ENCODE results near the gene MOB3B. TPM values are rescaled to one million over a fixed set of nuclear protein-coding genes. Genes with fewer than 3 reads are reported as not detected.

MOB3B gene
- total RNA-seq, 1 experiment from 2014 or later, result 2.6 TPM

- CTCF ChIA-PET, result no interaction called here
- H3K79me2 ChIP-seq (ENCODE audit: low read length), result no peaks in the 10 kb centered on the region
- H3K9ac ChIP-seq (ENCODE audit: low read length), result no peak overlapping the region
- H4K20me1 ChIP-seq (ENCODE audit: low read length), result no peaks in the 10 kb centered on the region
- TF ChIP-seq CTCF (conservative IDR thresholded peaks at IDR 0.05; ENCODE audit: low read depth, low read length) (no peak), EZH2 (IDR thresholded peaks at IDR 0.05; ENCODE audit: low read length, unreplicated experiment) (no peak), EZH2phosphoT487 (IDR thresholded peaks at IDR 0.05; ENCODE audit: borderline replicate concordance, low read length) (no peak)
- POLR2A ChIA-PET (ENCODE audit: unreplicated experiment), result interaction anchor here (0.7 kb wide), 1 partner anchor 1472 kb away, joined by 4 read pairs; no protein-coding TSS in a partner anchor
- no peaks in the 10 kb centered on the region for H3K27me3 ChIP-seq (ENCODE audit: low read length)
- no peak for DNase-seq
- H3K4me3 ChIP-seq (ENCODE audit: low read length), result no peak overlapping the region
- H2AFZ ChIP-seq (ENCODE audit: low read length), result no peak overlapping the region
- H3K9me3 ChIP-seq (ENCODE audit: low read length), result no peaks in the 10 kb centered on the region
- H3K9me2 ChIP-seq (replicated peaks; ENCODE audit: low read length), result no peaks in the 10 kb centered on the region
- H3F3A ChIP-seq (ENCODE audit: low read length, unreplicated experiment), result no peaks in the 10 kb centered on the region
- H3K4me1 ChIP-seq (ENCODE audit: insufficient read depth, low read length), result peaks cover 9% of the 10 kb centered on the region; the same call in 1 of the 2 replicates
- ATAC-seq, result no peak
- no peaks in the 10 kb centered on the region for H3K36me3 ChIP-seq (ENCODE audit: low read depth, low read length)
- BruUV-seq (replicated peaks), result no TSS peak
- intact Hi-C loops (cut with micrococcal nuclease), result no loop called here
- no peak overlapping the region for H3K27ac ChIP-seq (ENCODE audit: low read length)
- H3K4me2 ChIP-seq (ENCODE audit: low read length), result no peak overlapping the region
Measured at GRCh38 chr9:27506981-27507380, 22.6 kb downstream of the MOB3B start.

- H3K27ac ChIP-seq (ENCODE audit: low read length), result peak overlapping the region; percentile 34
- H3K79me2 ChIP-seq (ENCODE audit: low read length), result no peaks in the 10 kb centered on the region
- no peaks in the 10 kb centered on the region for H3K36me3 ChIP-seq (ENCODE audit: low read depth, low read length)
- no peak overlapping the region for H3K4me3 ChIP-seq (ENCODE audit: low read length)
- peaks cover 9% of the 10 kb centered on the region; the same call in 1 of the 2 replicates for H3K4me1 ChIP-seq (ENCODE audit: insufficient read depth, low read length)
- no peak; the same call in 1 of the 2 replicates for ATAC-seq
- no peaks in the 10 kb centered on the region for H3K9me3 ChIP-seq (ENCODE audit: low read length)
- no peaks in the 10 kb centered on the region for H3F3A ChIP-seq (ENCODE audit: low read length, unreplicated experiment)
- no peaks in the 10 kb centered on the region for H3K9me2 ChIP-seq (replicated peaks; ENCODE audit: low read length)
- intact Hi-C loops (cut with micrococcal nuclease), result no loop called here
- peak overlapping the region; percentile 49; the same call in 1 of the 2 replicates for H3K4me2 ChIP-seq (ENCODE audit: low read length)
- TF ChIP-seq CTCF (conservative IDR thresholded peaks at IDR 0.05; ENCODE audit: low read depth, low read length) (no peak), EZH2 (IDR thresholded peaks at IDR 0.05; ENCODE audit: low read length, unreplicated experiment) (no peak), EZH2phosphoT487 (IDR thresholded peaks at IDR 0.05; ENCODE audit: borderline replicate concordance, low read length) (no peak)
- H3K27me3 ChIP-seq (ENCODE audit: low read length), result no peaks in the 10 kb centered on the region
- BruUV-seq (replicated peaks), result no TSS peak
- no peak overlapping the region for H3K9ac ChIP-seq (ENCODE audit: low read length)
- no peaks in the 10 kb centered on the region for H4K20me1 ChIP-seq (ENCODE audit: low read length)
- peak; percentile 49 for DNase-seq
- POLR2A ChIA-PET (ENCODE audit: unreplicated experiment), result no interaction called here
- H2AFZ ChIP-seq (ENCODE audit: low read length), result 0 out of 2 replicates have a peak overlapping the region, but pooled peaks have one; percentile 35
- CTCF ChIA-PET, result no interaction called here
Measured at GRCh38 chr9:27505744-27506161, 23.9 kb downstream of the MOB3B start.

- Histone ChIP-seq H3K4me2 (ENCODE audit: low read length) (no peak overlapping the region), H3K4me3 (ENCODE audit: low read length) (no peak overlapping the region), H2AFZ (ENCODE audit: low read length) (no peak overlapping the region), H4K20me1 (ENCODE audit: low read length) (no peaks in the 10 kb centered on the region), H3F3A (ENCODE audit: low read length, unreplicated experiment) (no peaks in the 10 kb centered on the region), H3K9me3 (ENCODE audit: low read length) (no peaks in the 10 kb centered on the region), H3K79me2 (ENCODE audit: low read length) (no peaks in the 10 kb centered on the region), H3K9me2 (replicated peaks; ENCODE audit: low read length) (no peaks in the 10 kb centered on the region), H3K4me1 (ENCODE audit: insufficient read depth, low read length) (peaks cover 17% of the 10 kb centered on the region), H3K27me3 (ENCODE audit: low read length) (no peaks in the 10 kb centered on the region), H3K9ac (ENCODE audit: low read length) (no peak overlapping the region), H3K27ac (ENCODE audit: low read length) (no peak overlapping the region), H3K36me3 (ENCODE audit: low read depth, low read length) (no peaks in the 10 kb centered on the region)
- POLR2A ChIA-PET (ENCODE audit: unreplicated experiment), result no interaction called here
- no TSS peak for BruUV-seq (replicated peaks)
- CTCF ChIA-PET, result no interaction called here
- no peak for ATAC-seq
- no peak for DNase-seq
- TF ChIP-seq CTCF (conservative IDR thresholded peaks at IDR 0.05; ENCODE audit: low read depth, low read length), result no peak
- TF ChIP-seq EZH2phosphoT487 (IDR thresholded peaks at IDR 0.05; ENCODE audit: borderline replicate concordance, low read length), result no peak
- TF ChIP-seq EZH2 (IDR thresholded peaks at IDR 0.05; ENCODE audit: low read length, unreplicated experiment), result no peak
- intact Hi-C loops (cut with micrococcal nuclease), result no loop called here
Measured at GRCh38 chr9:27504259-27504658, 25.4 kb downstream of the MOB3B start.

Data from PC-3 (cell line).